H54 (cell line): ENCODE measurements around the gene ZNF724.
"Not testable (repeated sequence)": the region's sequence is repeated elsewhere in the genome, so short reads cannot be mapped to it uniquely, and the experiment has no call there.

ENCODE experiments used
- DNase-seq: peaks from one replicate; pipeline ENCODE4 v3.0.0; 2011; ENCODE audit warnings: low spot score, mixed read lengths; ENCODE audit not compliant: insufficient read length
- FAIRE-seq: peaks from 3 replicates; lab custom pipeline; 2011; peaks lifted over from hg19 to GRCh38; lab: Jason Lieb, UNC
- POLR2A ChIP-seq: IDR thresholded peaks from 2 replicates; pipeline ENCODE4 v1.6.1; 2011; ENCODE audit warnings: low read depth, mild to moderate bottlenecking, low read length

ZNF724 gene

DNA sequence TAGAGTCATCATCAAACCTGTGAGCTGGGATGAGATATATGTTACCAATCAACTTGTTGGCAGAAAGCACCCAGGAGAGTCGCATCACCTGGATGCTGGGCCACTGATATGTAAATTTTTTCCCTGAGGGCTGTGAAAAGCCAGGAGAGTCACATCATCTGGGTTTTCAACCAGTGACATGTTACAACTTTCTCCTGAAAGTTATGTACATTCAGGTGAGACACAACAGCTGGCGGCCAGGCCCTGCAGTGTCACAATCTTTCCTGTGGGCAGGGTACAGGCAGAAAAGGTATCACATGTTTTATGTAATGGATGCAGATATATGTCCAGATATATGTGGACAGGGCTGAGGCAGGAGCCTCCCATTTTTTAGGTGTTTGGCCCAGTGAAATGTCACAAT lies 13.2 kb upstream of the ZNF724 start:
- FAIRE-seq (no peak), DNase-seq (no peak)
- no peak for TF ChIP-seq POLR2A

DNA sequence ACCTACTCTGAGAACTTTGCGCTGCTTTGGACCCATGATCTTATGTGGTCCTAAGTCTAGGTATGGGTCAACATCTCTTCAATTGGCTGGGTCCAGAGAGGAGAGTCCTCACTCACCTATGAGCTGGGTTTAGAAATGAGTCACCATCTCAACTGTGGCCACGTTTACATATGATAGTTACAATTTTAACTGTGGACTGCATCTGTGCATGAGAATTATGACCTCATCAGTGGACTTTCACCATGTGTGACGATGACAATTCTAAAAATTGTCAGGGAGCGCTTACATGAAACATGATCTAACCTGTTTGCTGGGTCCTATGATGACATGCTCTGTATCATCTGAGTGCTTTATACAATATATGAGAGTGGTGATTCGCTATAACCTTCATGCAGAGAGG lies 12.7 kb upstream of the ZNF724 start:
- DNase-seq: no peak
- TF ChIP-seq POLR2A: no peak
- FAIRE-seq: no peak

GRCh38 chr19:23261496-23262020 lies 11.4 kb upstream of the ZNF724 start:
- DNase-seq (no peak), FAIRE-seq (no peak)
- no peak for TF ChIP-seq POLR2A

DNA sequence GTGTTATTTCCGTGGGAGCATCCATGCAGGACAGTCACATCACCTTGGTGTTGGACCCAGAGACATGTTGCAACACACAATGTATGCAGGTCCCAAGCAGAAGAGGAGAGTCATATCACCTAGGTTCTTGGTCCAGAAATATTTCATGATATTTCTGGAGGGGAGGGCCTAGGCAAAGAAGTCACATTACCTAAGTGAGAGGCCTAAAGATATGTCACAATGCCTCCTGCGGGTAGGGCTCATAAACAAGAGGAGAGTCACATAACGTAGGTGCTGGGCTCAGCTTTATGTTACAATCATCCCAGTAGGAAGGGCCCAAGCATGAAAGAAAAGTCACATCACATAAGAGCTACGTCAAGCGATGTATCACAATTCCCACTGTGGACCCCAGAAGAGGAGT lies 10.8 kb upstream of the ZNF724 start:
- DNase-seq (no peak), FAIRE-seq (no peak)
- no peak for TF ChIP-seq POLR2A

DNA sequence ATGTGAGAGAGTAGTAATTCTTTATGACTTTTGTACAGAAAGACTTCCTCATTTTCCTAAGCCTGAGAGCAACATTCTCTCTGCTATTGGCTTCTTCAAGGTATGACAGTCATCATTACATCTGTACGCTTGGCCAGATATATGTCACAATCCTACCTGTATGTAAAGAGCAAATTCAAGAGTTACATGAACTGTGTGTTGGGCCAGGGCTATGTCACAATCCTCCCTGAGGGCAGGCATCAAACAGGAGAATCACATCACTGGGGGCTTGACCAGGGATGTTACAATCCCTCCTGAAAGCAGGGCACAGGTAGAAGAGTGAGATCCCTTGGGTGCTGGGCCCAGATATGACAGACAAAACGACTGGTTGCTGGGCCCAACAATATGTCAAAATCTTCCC lies 9.8 kb upstream of the ZNF724 start:
- FAIRE-seq: no peak
- DNase-seq: no peak
- TF ChIP-seq POLR2A: no peak

- no peak for TF ChIP-seq POLR2A
- FAIRE-seq (no peak), DNase-seq (no peak)
These were observed 5.5 kb upstream of the ZNF724 start for GRCh38 chr19:23255700-23256099.

DNA sequence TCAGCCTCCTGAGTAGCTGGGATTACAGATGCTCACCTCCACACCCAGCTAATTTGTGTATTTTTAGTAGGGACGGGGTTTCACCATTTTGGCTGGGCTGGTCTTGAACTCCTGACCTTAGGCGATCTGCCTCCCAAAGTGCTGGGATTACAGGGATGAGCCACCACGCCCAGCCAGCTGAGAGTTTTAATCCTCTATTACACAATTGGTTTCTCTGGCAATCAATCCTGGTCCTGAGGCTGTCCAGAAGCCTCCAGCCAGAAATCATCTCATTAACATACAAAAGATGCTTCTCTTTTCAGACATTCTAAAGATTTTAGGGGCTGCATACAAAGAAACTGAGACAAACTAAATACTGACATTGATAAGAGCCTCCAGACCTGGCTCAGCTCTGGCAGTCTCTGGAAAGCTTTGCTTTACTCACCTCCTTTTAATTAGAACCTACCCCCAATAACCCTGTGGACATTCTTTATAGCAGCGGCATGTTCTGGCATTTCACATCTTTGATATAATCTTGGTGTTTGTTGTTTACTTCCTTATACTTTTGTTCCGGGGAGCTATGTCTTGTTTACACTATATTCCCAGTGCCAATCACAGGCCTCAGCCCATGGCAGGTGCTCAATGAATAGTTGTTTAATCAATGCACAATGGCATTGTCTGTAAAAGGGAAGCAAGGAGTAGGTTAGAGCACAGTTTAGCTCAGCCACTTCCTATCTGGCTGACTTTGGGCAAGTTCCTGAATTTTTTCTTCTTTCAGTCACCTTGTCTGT lies 4.1 kb upstream of the ZNF724 start:
- DNase-seq (no peak), FAIRE-seq (no peak)
- TF ChIP-seq POLR2A: no peak

- not testable (repeated sequence) for DNase-seq, FAIRE-seq
These were observed 3.1 kb upstream of the ZNF724 start for GRCh38 chr19:23253256-23253655.

- FAIRE-seq (no peak), DNase-seq (no peak)
- no peak for TF ChIP-seq POLR2A
These were observed 8.8 kb downstream of the ZNF724 start for GRCh38 chr19:23241419-23241818.

- TF ChIP-seq POLR2A: no peak
- DNase-seq: no peak
- FAIRE-seq: no peak
These were observed 27.1 kb downstream of the ZNF724 start for GRCh38 chr19:23222998-23223652.

DNA sequence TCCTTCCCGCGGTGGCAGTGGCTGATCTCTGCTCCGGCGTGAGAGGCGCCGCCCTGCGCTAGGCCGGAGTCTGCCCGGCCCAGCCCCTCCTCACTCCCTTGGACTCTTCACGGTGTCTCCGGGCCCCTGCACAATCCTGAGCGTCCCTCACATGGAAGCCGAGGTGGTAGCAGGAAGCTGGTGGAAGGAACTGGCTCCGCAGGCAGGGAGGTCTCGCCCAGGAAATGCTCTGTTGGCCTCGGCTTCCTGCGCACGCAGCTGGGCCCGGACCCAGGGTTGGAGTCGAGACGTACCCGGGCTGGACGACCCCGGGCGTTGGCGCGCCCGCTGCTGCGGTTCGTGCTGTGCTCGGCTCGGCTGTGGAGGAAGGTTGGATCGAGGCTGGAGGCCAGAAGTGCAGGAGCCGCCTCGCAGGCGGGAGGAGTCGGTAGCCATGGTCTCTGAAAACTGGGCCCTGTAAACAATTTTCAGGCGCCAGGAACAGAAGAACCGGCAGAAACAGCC lies 46.3 kb downstream of the ZNF724 start:
- DNase-seq (no peak), FAIRE-seq (no peak)
- TF ChIP-seq POLR2A: no peak

DNA sequence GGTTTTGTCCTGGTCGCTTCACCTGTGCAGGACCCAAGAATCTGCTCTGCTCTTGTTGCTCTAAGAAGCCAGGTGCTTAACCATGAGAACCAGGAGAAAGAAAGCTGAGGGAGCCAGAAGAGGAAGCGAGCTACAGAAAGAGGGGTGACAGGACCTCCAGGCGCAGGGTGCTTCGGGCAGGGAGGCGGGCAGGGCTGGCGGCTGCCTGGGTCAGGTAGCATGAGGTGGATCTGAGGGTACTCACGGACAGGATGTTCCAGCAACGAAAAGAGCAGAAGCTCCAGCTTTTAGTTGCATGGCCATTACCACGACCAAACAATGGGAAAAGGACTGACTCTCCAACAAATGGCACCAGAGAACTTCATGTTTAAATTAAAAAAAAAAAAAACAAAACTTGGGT lies 59.9 kb downstream of the ZNF724 start:
- DNase-seq (no peak), FAIRE-seq (no peak)
- TF ChIP-seq POLR2A: no peak

DNA sequence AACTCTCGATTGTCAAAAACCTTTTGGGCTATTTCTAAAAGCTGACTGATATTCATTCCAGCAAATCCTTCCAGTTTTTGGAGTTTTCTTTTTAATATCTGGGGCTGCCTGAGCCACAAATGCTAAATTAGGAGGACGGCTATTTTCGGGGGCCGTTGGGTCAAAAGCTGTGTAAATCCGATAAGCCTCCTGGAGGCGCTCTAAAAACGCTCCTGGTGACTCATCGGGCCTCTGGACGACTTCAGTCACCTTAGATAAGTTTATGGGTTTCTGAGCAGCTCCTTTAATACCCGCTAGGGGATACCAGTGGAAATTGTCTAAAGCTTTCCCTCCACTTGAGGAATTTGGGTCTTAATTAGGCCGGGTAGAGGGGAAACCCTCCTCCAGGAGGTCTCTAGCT lies 66.9 kb downstream of the ZNF724 start:
- FAIRE-seq: no peak
- TF ChIP-seq POLR2A: no peak
- DNase-seq: no peak
